H1 (cell line): Measurements from ENCODE around the gene CCDC154. TPM values are rescaled to one million over a fixed set of nuclear protein-coding genes. Genes with fewer than 3 reads are reported as not detected.

Source experiments
- CBX8 ChIP-seq: fragments of 300-800, 300-1000 bp; sonication (generic); IDR thresholded peaks from 2 replicates; pipeline ENCODE4 v1.7.1; 2016; ENCODE audit warnings: low read depth, low read length, borderline replicate concordance
- MAX ChIP-seq: IDR thresholded peaks from 2 replicates; pipeline ENCODE4 v1.6.1; 2012; ENCODE audit warnings: inconsistent platforms
- USF2 ChIP-seq: IDR thresholded peaks from 2 replicates; pipeline ENCODE4 v1.6.1; 2011; ENCODE audit warnings: low read length, improper control_type of control experiment
- polyA plus RNA-seq, 7 experiments: library from polyadenylated mRNA; depleted of rRNA in 3 of 7; stranded (reverse) in 5 of 7; unstranded in 2 of 7; fragments of >200 nt in 5 of 7; fragments of 200-250 nt in 2 of 7; gene quantifications; 1 replicate in 5 of 7; 2 replicates in 1 of 7; 4 replicates in 1 of 7; pipeline versions ENCODE4 v1.2.1 to v1.2.3, GENCODE V29; 2011 to 2013; ENCODE audit warnings: missing spikeins in 2 of 7, mixed read lengths in 2 of 7
- total RNA-seq: library from RNA; stranded (reverse); fragmentation: NEBNext Ultra II Directional; extraction: Animal tissue kit (Norgen Biotek cat#: 25700); gene quantifications from 2 replicates; pipeline ENCODE4 v1.2.1, GENCODE V29; 2021

CCDC154 gene
- total and polyA plus RNA-seq, 2 of the 8 experiments (the other 6 are each of a cell fraction or from before 2014, with no cell fraction given), result 0.15 to 0.88 TPM

GRCh38 chr16:1430214-1430758 lies 14.1 kb downstream of the CCDC154 start (continued):
- TF ChIP-seq MAX (no peak), CBX8 (no peak), USF2 (no peak)
